ENCODE results near the gene RNF5. TPM values are rescaled to one million over a fixed set of nuclear protein-coding genes. Genes with fewer than 3 reads are reported as not detected.

RNF5 gene
- total RNA-seq, 1 donor from 2014 or later = 39.7 TPM

- ATAC-seq (ENCODE audit: low read depth) (no peak), DNase-seq (no peak)
- Mint-ChIP-seq H3K36me3 (ENCODE audit: low read depth) (peaks cover 15% of the 10 kb centered on the region), H3K27me3 (peaks cover 1% of the 10 kb centered on the region), H3K4me1 (peaks cover 46% of the 10 kb centered on the region), H3K27ac (peak overlapping the region; percentile 100), H3K4me3 (peak overlapping the region; percentile 99), H3K9me3 (no peaks in the 10 kb centered on the region)
- TF ChIP-seq CTCF (IDR thresholded peaks at IDR 0.05) = no peak
- intact Hi-C loops (cut with micrococcal nuclease) = loop anchor here (1.0 to 10.0 kb wide), 5 partner anchors 28 to 1395 kb away; partner anchors contain the start of genes ATP6V1G2, DDX39B, FKBPL and HSD17B8
- ChIA-PET CTCF (interaction anchor here (1.0 kb wide), 1 partner anchor 48 kb away, joined by 3 read pairs; no protein-coding TSS in a partner anchor), POLR2A (interaction anchor here (0.6 to 3.8 kb wide), 14 partner anchors 9 to 1511 kb away, joined by 3 to 69 read pairs (median 4); partner anchors contain the start of genes AGPAT1, ATF6B, FKBPL and RNF5)
These were observed 18.7 kb downstream of the RNF5 start for GRCh38 chr6:32196682-32197616.

- no peaks in the 10 kb centered on the region for H3K9me3 Mint-ChIP-seq
- H3K27ac Mint-ChIP-seq = peak overlapping the region; percentile 43
- H3K36me3 Mint-ChIP-seq (ENCODE audit: low read depth) = peaks cover 9% of the 10 kb centered on the region
- ChIA-PET POLR2A (interaction anchor here (0.6 to 0.7 kb wide), 3 partner anchors 8 to 1581 kb away, joined by 3 to 8 read pairs (median 4); partner anchors contain the start of gene MRPS18B), CTCF (no interaction called here)
- DNase-seq (no peak), ATAC-seq (ENCODE audit: low read depth) (no peak)
- H3K4me1 Mint-ChIP-seq = peaks cover 34% of the 10 kb centered on the region
- H3K27me3 Mint-ChIP-seq = peaks cover 1% of the 10 kb centered on the region
- intact Hi-C loops (cut with micrococcal nuclease) = loop anchor here (5.0 to 10.0 kb wide), 3 partner anchors 654 to 1394 kb away; partner anchors contain the start of genes ATP6V1G2, DDX39B, HSD17B8 and NFKBIL1
- no peak overlapping the region for H3K4me3 Mint-ChIP-seq
- no peak for TF ChIP-seq CTCF (IDR thresholded peaks at IDR 0.05)
These were observed 20.1 kb downstream of the RNF5 start for GRCh38 chr6:32198345-32198696.

GRCh38 chr6:32198866-32199265 lies 20.7 kb downstream of the RNF5 start:
- no peaks in the 10 kb centered on the region for H3K9me3 Mint-ChIP-seq
- ATAC-seq (ENCODE audit: low read depth) (no peak), DNase-seq (no peak)
- TF ChIP-seq CTCF (IDR thresholded peaks at IDR 0.05) = no peak
- H3K27me3 Mint-ChIP-seq = peaks cover 1% of the 10 kb centered on the region
- intact Hi-C loops (cut with micrococcal nuclease) = loop anchor here (5.0 to 10.0 kb wide), 3 partner anchors 654 to 1393 kb away; partner anchors contain the start of genes ATP6V1G2, DDX39B, HSD17B8 and NFKBIL1
- H3K36me3 Mint-ChIP-seq (ENCODE audit: low read depth) = peaks cover 9% of the 10 kb centered on the region
- H3K4me1 Mint-ChIP-seq = peaks cover 28% of the 10 kb centered on the region
- no peak overlapping the region for H3K4me3 Mint-ChIP-seq
- ChIA-PET POLR2A (no interaction called here), CTCF (no interaction called here)
- H3K27ac Mint-ChIP-seq = no peak overlapping the region

- H3K4me3 Mint-ChIP-seq = no peak overlapping the region
- ATAC-seq (ENCODE audit: low read depth) (no peak), DNase-seq (no peak)
- peaks cover 7% of the 10 kb centered on the region for H3K36me3 Mint-ChIP-seq (ENCODE audit: low read depth)
- intact Hi-C loops (cut with micrococcal nuclease) = no loop called here
- peaks cover 12% of the 10 kb centered on the region for H3K4me1 Mint-ChIP-seq
- H3K27me3 Mint-ChIP-seq = peaks cover 5% of the 10 kb centered on the region
- no peak for TF ChIP-seq CTCF (IDR thresholded peaks at IDR 0.05)
- POLR2A ChIA-PET = interaction anchor here (1.2 to 1.3 kb wide), 2 partner anchors 11 to 771 kb away, joined by 4 read pairs; partner anchors contain the start of gene PBX2
- no peak overlapping the region for H3K27ac Mint-ChIP-seq
- CTCF ChIA-PET = no interaction called here
- no peaks in the 10 kb centered on the region for H3K9me3 Mint-ChIP-seq
These were observed 22.7 kb downstream of the RNF5 start for GRCh38 chr6:32200711-32201475.

Measured in activated B cell treated with CpG ODN at 0.5 μM for 24 hours (primary cell).